Mesendoderm (in vitro differentiated cells): ENCODE measurements around the gene VPS35.

Source experiments
- DNase-seq: peaks from one replicate; pipeline ENCODE4 v3.0.0; 2013
- H2AK5ac ChIP-seq: 2 replicates; pipeline ENCODE4 v1.6.1; 2013; ENCODE audit warnings: low read length, inconsistent platforms
- H2BK120ac ChIP-seq: 2 replicates; pipeline ENCODE4 v1.6.1; 2013; ENCODE audit warnings: low read depth, mild to moderate bottlenecking, low read length, moderate library complexity, mixed read lengths
- H2BK15ac ChIP-seq: replicated peaks from 2 replicates; pipeline ENCODE4 v1.6.1; 2013; ENCODE audit warnings: low read depth, mild to moderate bottlenecking, moderate library complexity
- H2BK5ac ChIP-seq: 2 replicates; pipeline ENCODE4 v1.6.1; 2013; ENCODE audit warnings: low read length, inconsistent platforms
- H3K18ac ChIP-seq: 2 replicates; pipeline ENCODE4 v1.6.1; 2013; ENCODE audit warnings: mild to moderate bottlenecking, low read length, mixed read lengths
- H3K23ac ChIP-seq: one replicate; pipeline ENCODE4 v1.6.1; 2013; ENCODE audit warnings: low read length
- H3K27ac ChIP-seq: 2 replicates; pipeline ENCODE4 v1.5.1; 2013; ENCODE audit warnings: low read depth, mild to moderate bottlenecking, inconsistent platforms, low read length, moderate library complexity
- H3K27me3 ChIP-seq: 2 replicates; pipeline ENCODE4 v1.6.1; 2013; ENCODE audit warnings: low read length, control low read depth, mild to moderate bottlenecking, inconsistent platforms; ENCODE audit not compliant: insufficient read depth, poor library complexity
- H3K36me3 ChIP-seq: 2 replicates; pipeline ENCODE4 v1.6.1; 2013; ENCODE audit warnings: low read length, inconsistent platforms; ENCODE audit not compliant: control insufficient read depth, insufficient read depth
- H3K4ac ChIP-seq: one replicate; pipeline ENCODE4 v1.6.1; 2013; ENCODE audit warnings: low read depth, mild to moderate bottlenecking, low read length, moderate library complexity
- H3K4me1 ChIP-seq: 2 replicates; pipeline ENCODE4 v1.6.1; 2013; ENCODE audit warnings: low read depth, low read length, inconsistent platforms; ENCODE audit not compliant: control insufficient read depth
- H3K4me2 ChIP-seq: 2 replicates; pipeline ENCODE4 v1.6.1; 2013; ENCODE audit warnings: low read length
- H3K4me3 ChIP-seq: 2 replicates; pipeline ENCODE4 v1.5.1; 2013; ENCODE audit warnings: mild to moderate bottlenecking, low read length
- H3K56ac ChIP-seq: one replicate; pipeline ENCODE4 v1.6.1; 2013; ENCODE audit warnings: low read length
- H3K79me1 ChIP-seq: 2 replicates; pipeline ENCODE4 v1.6.1; 2013; ENCODE audit warnings: low read length, inconsistent platforms
- H3K79me2 ChIP-seq: 2 replicates; pipeline ENCODE4 v1.6.1; 2013; ENCODE audit warnings: mild to moderate bottlenecking, low read length; ENCODE audit not compliant: control insufficient read depth, insufficient read depth
- H3K9ac ChIP-seq: 2 replicates; pipeline ENCODE4 v1.6.1; 2013; ENCODE audit warnings: low read length, inconsistent platforms
- H4K5ac ChIP-seq: one replicate; pipeline ENCODE4 v1.6.1; 2013; ENCODE audit warnings: low read length
- H4K8ac ChIP-seq: one replicate; pipeline ENCODE4 v1.6.1; 2013; ENCODE audit warnings: low read depth, mild to moderate bottlenecking, control low read depth, low read length, moderate library complexity
- WGBS: extraction: QIAGEN DNeasy Blood & Tissue Kit; methylation state at CpG from one replicate; pipeline ENCODE4 v1.1.7; 2013; ENCODE audit warnings: low lambda C conversion rate, missing lambda C conversion rate; ENCODE audit not compliant: insufficient coverage; ENCODE audit errors: extremely low coverage; 5-methylcytosine and 5-hydroxymethylcytosine counted together

The VPS35 gene

DNA sequence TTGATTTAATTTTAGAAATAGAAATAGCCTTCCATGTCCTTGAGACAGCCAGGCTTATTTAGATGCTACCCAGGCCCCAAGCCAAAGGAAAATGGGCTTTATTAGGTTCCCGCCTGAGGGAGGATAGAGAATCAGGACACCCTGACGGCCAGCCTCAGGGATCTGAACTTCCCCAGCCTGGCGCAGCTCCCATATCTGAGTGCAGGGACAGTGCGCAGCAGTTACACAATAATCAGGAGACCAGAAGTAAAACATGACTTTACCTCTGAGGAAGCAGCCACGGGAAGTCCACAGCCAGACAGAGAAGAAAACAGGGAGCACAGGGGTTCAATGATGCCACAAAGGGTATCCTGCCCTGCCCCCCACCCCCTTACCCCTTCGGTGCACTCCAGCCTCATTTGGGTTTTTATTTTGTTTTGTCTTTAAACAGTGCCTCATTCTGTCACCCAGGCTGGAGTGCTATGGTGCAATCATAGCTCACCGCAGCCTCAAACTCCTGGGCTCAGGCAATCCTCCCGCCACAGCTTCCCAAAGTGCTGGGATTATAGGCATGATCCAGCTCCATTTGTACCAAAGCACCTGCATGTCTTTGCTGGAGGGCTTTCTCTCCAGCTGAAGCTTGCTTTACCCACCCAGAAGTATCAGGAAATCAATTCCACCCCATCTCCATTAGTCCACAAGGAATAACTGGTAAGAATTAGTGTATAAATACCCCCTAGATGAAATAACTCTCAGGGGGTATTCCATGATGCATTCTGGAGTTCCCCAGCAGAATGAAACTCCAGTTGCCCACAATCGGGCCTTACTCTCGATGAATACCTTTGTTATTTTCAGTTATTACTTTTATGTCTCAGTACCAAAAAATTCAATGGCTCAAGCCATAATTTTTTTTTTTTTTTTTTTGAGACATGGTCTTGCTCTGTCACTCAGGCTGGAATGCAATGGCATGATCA is 22.4 kb upstream of the VPS35 start:
- no peak overlapping the region for H3K4me3 ChIP-seq
- no peak for DNase-seq
- H3K36me3 ChIP-seq: no peaks in the 10 kb centered on the region
- no peak overlapping the region for H3K27ac ChIP-seq
- H3K56ac ChIP-seq: no peak overlapping the region
- H3K18ac ChIP-seq: no peak overlapping the region
- no peaks in the 10 kb centered on the region for H3K27me3 ChIP-seq
- H4K5ac ChIP-seq: no peak overlapping the region
- no CpG with 5 or more reads among the region's 10 CpGs for WGBS
- no peak overlapping the region for H3K23ac ChIP-seq
- H3K79me2 ChIP-seq: no peaks in the 10 kb centered on the region
- no peaks in the 10 kb centered on the region for H3K4me1 ChIP-seq
- H4K8ac ChIP-seq: no peak overlapping the region
- no peak overlapping the region for H2BK5ac ChIP-seq
- H3K4ac ChIP-seq: no peak overlapping the region
- no peak overlapping the region for H2BK15ac ChIP-seq
- H3K79me1 ChIP-seq: no peaks in the 10 kb centered on the region
- H3K4me2 ChIP-seq: no peak overlapping the region
- no peak overlapping the region for H3K9ac ChIP-seq
- no peak overlapping the region for H2BK120ac ChIP-seq
- no peak overlapping the region for H2AK5ac ChIP-seq

DNA sequence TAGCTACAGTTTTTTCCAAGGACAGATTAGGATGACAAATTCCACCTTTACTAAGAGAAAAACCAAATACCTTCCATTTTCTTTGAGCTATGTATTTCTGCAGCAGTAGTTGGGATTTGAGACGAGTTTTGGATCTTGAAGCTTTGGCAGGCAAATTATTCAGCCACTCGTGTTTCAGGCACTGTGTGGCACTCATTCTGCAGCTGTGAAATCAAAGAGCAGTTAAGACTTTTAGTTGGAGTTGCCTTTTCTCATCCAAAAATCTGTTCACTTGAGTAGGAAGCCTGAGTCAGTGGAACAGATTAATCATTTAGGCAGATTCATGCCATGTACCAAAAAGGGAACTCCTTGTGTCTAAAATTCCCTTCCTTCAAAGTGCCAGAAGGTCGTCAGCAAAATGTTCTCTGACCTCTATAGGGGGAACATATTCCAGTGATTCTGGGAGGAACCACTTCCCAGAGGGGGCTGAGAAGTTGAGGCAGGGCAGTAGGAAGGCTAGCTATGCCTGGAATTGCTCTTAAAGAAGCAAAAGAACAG is 20.6 kb upstream of the VPS35 start:
- Histone ChIP-seq H3K36me3 (no peaks in the 10 kb centered on the region), H3K9ac (no peak overlapping the region)

GRCh38 chr16:46706642-46707041 is 17.7 kb upstream of the VPS35 start:
- Histone ChIP-seq H3K4me3 (no peak overlapping the region), H3K27ac (no peak overlapping the region), H4K8ac (no peak overlapping the region), H2BK120ac (no peak overlapping the region), H3K4ac (no peak overlapping the region), H2BK15ac (no peak overlapping the region), H3K9ac (no peak overlapping the region), H3K4me2 (no peak overlapping the region), H3K23ac (no peak overlapping the region), H2BK5ac (no peak overlapping the region), H3K79me2 (no peaks in the 10 kb centered on the region), H4K5ac (no peak overlapping the region), H3K4me1 (no peaks in the 10 kb centered on the region), H3K56ac (no peak overlapping the region), H2AK5ac (no peak overlapping the region), H3K27me3 (no peaks in the 10 kb centered on the region), H3K36me3 (no peaks in the 10 kb centered on the region), H3K79me1 (no peaks in the 10 kb centered on the region), H3K18ac (no peak overlapping the region)
- no CpG with 5 or more reads among the region's 1 CpG for WGBS
- DNase-seq: no peak

More for the DNA sequence above, 20.6 kb upstream of the VPS35 start:
- Histone ChIP-seq H3K79me1 (no peaks in the 10 kb centered on the region), H2AK5ac (no peak overlapping the region), H4K5ac (no peak overlapping the region), H2BK5ac (no peak overlapping the region), H2BK120ac (no peak overlapping the region), H3K27ac (no peak overlapping the region), H4K8ac (no peak overlapping the region), H3K79me2 (no peaks in the 10 kb centered on the region), H3K4me2 (no peak overlapping the region), H3K56ac (no peak overlapping the region), H3K27me3 (no peaks in the 10 kb centered on the region), H3K4ac (no peak overlapping the region), H3K4me3 (no peak overlapping the region), H2BK15ac (no peak overlapping the region), H3K18ac (no peak overlapping the region), H3K23ac (no peak overlapping the region), H3K4me1 (no peaks in the 10 kb centered on the region)
- no CpG with 5 or more reads among the region's 3 CpGs for WGBS
- DNase-seq: no peak

DNA sequence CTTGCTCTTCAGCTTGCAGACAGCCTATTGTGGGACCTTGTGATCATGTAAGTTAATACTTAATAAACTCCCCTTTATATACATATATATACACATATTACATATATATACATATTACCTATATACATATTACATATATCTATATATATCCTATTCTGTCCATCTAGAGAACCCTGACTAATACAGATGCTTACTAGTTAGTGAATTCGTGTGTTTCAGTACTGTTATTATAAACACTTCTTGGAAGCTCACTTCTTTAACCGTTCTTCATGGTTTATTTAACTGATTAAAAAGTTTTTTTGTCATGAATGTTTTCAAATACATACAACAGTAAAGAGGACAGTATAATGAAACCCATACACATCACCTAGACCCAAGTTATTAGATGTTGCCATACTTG is 13.1 kb upstream of the VPS35 start:
- H3K27me3 ChIP-seq: no peaks in the 10 kb centered on the region
- no peak overlapping the region for H2AK5ac ChIP-seq
- H3K27ac ChIP-seq: no peak overlapping the region
- H3K23ac ChIP-seq: no peak overlapping the region
- H2BK120ac ChIP-seq: no peak overlapping the region
- H3K79me2 ChIP-seq: no peaks in the 10 kb centered on the region
- no peaks in the 10 kb centered on the region for H3K4me1 ChIP-seq
- H3K4me3 ChIP-seq: no peak overlapping the region
- H2BK15ac ChIP-seq: no peak overlapping the region
- no peak overlapping the region for H3K4ac ChIP-seq
- H3K56ac ChIP-seq: no peak overlapping the region
- no peak overlapping the region for H3K18ac ChIP-seq
- WGBS: no CpG with 5 or more reads among the region's 2 CpGs
- no peak for DNase-seq
- H4K8ac ChIP-seq: no peak overlapping the region
- peaks cover 7% of the 10 kb centered on the region for H3K36me3 ChIP-seq
- H3K9ac ChIP-seq: no peak overlapping the region
- no peak overlapping the region for H2BK5ac ChIP-seq
- H3K4me2 ChIP-seq: no peak overlapping the region
- no peaks in the 10 kb centered on the region for H3K79me1 ChIP-seq
- no peak overlapping the region for H4K5ac ChIP-seq

DNA sequence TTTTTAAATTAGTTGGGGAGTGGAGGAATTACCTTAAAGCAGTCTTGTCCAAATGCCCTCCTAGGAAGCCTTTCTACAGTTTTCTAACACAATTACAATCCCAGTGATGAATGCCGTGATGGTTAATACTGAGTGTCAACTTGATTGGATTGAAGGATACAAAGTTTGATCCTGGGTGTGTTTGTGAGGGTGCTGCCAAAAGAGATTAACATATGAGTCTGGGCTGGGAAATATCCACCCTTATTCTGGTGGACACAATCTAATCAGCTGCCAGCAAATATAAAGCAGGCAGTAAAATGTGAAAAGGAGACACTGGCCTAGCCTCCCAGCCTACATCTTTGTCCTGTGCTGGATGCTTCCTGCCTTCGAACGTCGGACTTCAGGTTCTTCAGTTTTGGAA is 12.6 kb upstream of the VPS35 start:
- H3K4ac ChIP-seq: no peak overlapping the region
- no peaks in the 10 kb centered on the region for H3K79me1 ChIP-seq
- H3K4me3 ChIP-seq: no peak overlapping the region
- no peak overlapping the region for H3K9ac ChIP-seq
- no peak overlapping the region for H4K5ac ChIP-seq
- no peak overlapping the region for H2BK120ac ChIP-seq
- WGBS: no CpG with 5 or more reads among the region's 4 CpGs
- H3K4me1 ChIP-seq: no peaks in the 10 kb centered on the region
- no peak overlapping the region for H2BK5ac ChIP-seq
- H2BK15ac ChIP-seq: no peak overlapping the region
- H3K27ac ChIP-seq: no peak overlapping the region
- no peak overlapping the region for H3K56ac ChIP-seq
- DNase-seq: no peak
- no peak overlapping the region for H2AK5ac ChIP-seq
- peaks cover 8% of the 10 kb centered on the region for H3K36me3 ChIP-seq
- H4K8ac ChIP-seq: no peak overlapping the region
- H3K23ac ChIP-seq: no peak overlapping the region
- no peak overlapping the region for H3K18ac ChIP-seq
- no peaks in the 10 kb centered on the region for H3K27me3 ChIP-seq
- H3K79me2 ChIP-seq: no peaks in the 10 kb centered on the region
- no peak overlapping the region for H3K4me2 ChIP-seq
